Right renal pelvis (tissue), 4 donors: ENCODE data around the gene IFIT3. TPM values are rescaled to one million over a fixed set of nuclear protein-coding genes. Genes with fewer than 3 reads are reported as not detected.
"Not testable (repeated sequence)": the region's sequence is repeated elsewhere in the genome, so short reads cannot be mapped to it uniquely, and the experiment has no call there.

Experiments
- DNase-seq, 4 donors: peaks; one replicate each; pipeline ENCODE4 v3.0.0-alpha.2; 2013; ENCODE audit warnings: low read depth in 4 of 4, low spot score in 3 of 4, missing footprints in 1 of 4
- polyA plus RNA-seq, 4 donors: library from polyadenylated mRNA; unstranded; fragments of 120-200 nt; gene quantifications; one replicate each; pipeline ENCODE4 v1.2.1, GENCODE V29; 2013; ENCODE audit not compliant: insufficient read length in 4 of 4

IFIT3 gene
- polyA plus RNA-seq, 4 donors, result 12.5 to 16.4 (median 15.8) TPM

DNA sequence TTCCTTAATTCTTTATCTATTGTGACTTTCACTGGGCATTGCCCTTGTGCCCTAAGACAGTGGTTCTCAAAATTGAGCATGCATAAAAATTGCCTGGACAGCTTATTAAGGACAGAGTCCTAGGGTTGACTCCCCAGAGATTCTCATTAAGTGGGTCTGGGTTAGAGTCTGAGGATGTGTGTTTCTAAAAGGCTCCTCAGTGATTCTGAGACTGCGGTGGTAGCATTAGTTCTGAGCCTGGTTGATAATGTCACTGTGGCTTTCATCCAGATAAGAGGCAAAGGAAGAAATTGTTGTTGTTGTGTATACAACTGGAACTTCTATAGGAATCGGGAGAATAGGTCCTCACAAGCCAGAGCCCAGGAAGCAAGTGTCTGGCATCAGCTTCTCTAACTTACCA, 24.6 kb upstream of the IFIT3 start:
- DNase-seq, result no peak

GRCh38 chr10:89304026-89304425, 23.8 kb upstream of the IFIT3 start:
- DNase-seq, result no peak

DNA sequence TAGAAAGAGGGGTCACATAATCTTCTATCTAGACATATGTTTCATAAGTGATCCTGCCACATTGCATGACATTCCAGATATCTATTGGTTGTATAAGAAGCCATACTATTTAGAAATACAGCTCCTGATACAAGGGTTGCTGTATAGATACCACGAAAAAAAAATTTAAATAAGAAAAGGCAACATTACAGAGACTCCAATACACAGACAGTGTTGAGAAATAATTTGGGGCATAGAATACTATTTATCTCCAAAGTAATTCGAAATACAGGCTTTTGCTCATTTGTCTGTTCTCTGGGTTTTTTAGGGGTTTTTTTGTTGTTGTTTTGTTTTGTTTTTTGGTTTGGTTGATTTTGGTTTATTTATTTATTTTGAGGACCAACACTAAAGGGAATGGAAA, 23.4 kb upstream of the IFIT3 start:
- no peak for DNase-seq

- DNase-seq, result no peak
These were observed 22.9 kb upstream of the IFIT3 start for GRCh38 chr10:89304925-89305324.

DNA sequence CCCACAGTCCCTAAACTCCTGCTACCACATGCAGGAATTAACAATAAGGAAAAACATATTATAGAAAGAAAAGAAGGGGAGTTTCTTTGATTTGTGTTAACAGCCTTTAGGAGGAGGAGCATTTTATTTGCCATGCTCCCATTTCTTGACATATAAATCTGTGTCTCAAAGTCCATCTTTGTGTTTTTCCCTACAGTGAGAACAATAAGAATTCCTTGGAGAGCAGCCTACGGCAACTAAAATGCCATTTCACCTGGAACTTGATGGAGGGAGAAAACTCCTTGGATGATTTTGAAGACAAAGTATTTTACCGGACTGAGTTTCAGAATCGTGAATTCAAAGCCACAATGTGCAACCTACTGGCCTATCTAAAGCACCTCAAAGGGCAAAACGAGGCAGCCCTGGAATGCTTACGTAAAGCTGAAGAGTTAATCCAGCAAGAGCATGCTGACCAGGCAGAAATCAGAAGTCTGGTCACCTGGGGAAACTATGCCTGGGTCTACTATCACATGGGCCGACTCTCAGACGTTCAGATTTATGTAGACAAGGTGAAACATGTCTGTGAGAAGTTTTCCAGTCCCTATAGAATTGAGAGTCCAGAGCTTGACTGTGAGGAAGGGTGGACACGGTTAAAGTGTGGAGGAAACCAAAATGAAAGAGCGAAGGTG, 21.9 kb upstream of the IFIT3 start:
- DNase-seq, result no peak

DNA sequence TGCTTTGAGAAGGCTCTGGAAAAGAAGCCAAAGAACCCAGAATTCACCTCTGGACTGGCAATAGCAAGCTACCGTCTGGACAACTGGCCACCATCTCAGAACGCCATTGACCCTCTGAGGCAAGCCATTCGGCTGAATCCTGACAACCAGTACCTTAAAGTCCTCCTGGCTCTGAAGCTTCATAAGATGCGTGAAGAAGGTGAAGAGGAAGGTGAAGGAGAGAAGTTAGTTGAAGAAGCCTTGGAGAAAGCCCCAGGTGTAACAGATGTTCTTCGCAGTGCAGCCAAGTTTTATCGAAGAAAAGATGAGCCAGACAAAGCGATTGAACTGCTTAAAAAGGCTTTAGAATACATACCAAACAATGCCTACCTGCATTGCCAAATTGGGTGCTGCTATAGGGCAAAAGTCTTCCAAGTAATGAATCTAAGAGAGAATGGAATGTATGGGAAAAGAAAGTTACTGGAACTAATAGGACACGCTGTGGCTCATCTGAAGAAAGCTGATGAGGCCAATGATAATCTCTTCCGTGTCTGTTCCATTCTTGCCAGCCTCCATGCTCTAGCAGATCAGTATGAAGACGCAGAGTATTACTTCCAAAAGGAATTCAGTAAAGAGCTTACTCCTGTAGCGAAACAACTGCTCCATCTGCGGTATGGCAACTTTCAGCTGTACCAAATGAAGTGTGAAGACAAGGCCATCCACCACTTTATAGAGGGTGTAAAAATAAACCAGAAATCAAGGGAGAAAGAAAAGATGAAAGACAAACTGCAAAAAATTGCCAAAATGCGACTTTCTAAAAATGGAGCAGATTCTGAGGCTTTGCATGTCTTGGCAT, 21.1 kb upstream of the IFIT3 start:
- DNase-seq, result no peak

DNA sequence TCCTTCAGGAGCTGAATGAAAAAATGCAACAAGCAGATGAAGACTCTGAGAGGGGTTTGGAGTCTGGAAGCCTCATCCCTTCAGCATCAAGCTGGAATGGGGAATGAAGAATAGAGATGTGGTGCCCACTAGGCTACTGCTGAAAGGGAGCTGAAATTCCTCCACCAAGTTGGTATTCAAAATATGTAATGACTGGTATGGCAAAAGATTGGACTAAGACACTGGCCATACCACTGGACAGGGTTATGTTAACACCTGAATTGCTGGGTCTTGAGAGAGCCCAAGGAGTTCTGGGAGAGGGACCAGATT, 20.6 kb upstream of the IFIT3 start:
- DNase-seq, result no peak

DNA sequence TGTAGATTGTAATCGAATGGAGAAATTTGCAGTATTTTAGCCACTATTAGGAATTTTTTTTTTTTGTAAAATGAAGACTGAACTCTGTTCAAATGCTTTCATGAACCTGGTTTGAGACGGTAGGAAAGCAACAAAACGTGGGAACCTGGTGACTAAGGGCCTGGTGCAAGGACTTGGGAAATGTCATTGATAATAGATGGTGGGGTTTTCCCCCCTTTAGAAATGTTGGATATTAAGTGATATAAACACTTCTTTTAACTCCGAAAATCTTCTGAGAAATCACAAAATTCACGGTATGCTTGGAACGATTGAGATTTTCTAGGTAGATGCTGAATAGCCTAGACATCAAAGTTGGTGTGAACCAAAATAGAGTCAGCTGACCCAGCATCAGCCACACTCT, 19.5 kb upstream of the IFIT3 start:
- DNase-seq, result no peak

- no peak for DNase-seq
These were observed 19.1 kb upstream of the IFIT3 start for GRCh38 chr10:89308736-89309135.

DNA sequence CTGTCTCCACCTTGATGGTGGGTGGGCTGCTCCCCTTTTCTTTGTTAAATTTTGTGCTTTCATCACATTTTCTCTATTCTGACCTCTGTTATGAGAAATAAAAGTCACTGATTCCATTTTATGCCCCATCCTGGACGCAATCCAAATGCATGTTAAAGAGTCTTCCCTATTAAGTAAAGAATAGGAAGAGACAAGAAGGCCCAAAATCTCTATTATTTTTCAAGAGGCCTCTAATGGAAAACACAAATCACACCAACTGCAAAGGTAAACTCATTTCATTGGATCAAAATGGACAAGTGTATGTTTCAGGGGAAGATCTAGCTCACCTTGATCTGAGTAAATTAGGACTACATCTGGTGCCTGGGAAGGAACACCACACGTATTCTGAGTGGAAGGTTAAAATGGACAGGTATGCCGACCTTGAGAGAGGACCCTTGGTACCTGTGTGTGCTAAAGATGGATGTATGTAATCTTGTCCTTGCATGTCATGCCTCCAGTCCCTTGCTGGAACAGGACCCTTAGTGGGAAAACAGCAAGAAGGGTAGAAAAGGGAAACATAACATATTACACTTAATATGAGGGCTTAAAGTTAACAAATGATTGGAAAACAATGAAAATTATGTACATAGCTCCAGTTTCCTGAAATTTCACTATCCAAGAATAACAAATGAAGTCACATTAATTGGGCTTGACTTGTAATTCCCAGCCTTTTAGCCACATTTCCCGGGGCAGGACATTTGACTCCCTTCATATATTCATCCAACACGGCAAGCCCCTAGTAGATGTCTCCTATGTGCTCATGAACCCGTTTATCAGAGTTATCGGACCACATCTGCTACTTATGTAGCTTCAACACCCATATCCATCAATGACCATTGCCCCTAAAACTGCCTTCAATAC, 18.4 kb upstream of the IFIT3 start:
- no peak for DNase-seq

- DNase-seq, result no peak
These were observed 17.5 kb upstream of the IFIT3 start for GRCh38 chr10:89310056-89310893.

GRCh38 chr10:89312973-89313372, 14.8 kb upstream of the IFIT3 start:
- no peak for DNase-seq

- DNase-seq, result no peak
These were observed 13.1 kb upstream of the IFIT3 start for GRCh38 chr10:89314676-89315075.

GRCh38 chr10:89318047-89318446, 9.8 kb upstream of the IFIT3 start:
- DNase-seq, result not testable (repeated sequence)

DNA sequence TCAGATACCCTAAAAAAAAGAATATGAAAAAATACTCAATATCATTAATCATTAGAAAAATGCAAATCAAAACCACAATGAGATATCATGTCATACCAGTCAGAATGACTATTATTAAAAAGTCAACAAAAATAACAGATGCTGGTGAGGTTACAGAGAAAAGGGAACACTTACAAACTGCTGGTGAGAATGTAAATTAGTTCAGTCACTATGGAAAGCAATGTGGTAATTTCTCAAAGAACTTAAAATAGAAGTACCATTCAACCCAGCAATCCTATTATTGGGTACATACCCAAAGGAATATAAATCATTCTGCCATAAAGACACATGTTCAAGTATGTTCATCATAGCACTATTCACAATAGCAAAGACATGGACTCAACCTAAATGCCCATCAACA, 2.7 kb upstream of the IFIT3 start:
- DNase-seq, result not testable (repeated sequence)

DNA sequence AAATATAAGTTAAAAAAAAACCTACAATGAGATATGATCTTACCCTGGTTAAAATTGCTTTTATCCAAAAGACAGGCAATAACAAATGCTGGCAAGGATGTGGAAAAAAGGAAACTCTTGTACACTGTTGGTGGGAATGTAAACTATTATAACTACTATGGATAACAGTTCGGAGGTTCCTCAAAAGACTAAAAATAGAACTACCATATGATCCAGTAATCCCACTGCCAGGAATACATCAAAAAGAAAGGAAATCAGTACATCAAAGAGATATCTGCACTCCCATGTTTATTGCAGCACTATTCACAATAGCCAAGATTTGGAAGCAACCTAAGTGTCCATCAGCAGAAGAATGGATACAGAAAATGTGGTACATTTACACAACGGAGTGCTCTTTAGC, 1.9 kb upstream of the IFIT3 start:
- not testable (repeated sequence) for DNase-seq

- no peak for DNase-seq
These were observed 1.4 kb downstream of the IFIT3 start for GRCh38 chr10:89329151-89329550.

GRCh38 chr10:89330014-89330413, 2.2 kb downstream of the IFIT3 start:
- DNase-seq, result not testable (repeated sequence)

DNA sequence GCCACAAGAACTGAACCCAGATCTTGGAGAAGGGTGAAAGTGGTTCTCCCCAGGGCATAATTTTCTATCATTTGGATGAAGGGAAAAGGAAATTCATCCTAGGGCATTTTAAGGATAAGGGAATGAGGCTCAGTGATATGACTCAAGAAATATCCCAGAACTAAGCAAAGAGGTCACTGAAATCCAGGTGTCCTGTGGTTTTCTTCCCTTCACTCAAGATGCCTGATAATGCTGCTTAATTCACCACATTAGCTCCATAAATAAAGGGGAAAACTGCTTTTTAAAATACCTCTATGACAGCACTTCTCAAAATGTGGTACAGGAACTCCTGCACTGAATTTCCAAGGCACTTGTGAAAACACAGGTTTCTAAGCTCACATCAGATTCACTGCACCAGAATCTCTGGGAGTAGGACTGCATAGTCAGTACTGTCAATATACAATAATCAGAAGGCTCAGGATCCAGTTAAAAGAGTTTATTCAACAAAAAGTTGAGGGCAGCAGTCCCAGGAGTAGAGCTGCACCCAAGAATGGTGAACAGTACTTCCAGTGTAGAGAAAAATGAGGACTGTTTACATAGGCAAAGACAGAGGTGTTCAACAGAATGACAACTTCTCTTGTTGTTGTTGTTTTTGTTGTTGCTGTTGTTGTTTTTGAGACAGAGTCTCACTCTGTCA, 2.9 kb downstream of the IFIT3 start:
- DNase-seq, result no peak
